Effector memory CD4-positive, alpha-beta T cell (primary cell): ENCODE data around the gene EFHC2.
"Not testable (repeated sequence)": the region's sequence is repeated elsewhere in the genome, so short reads cannot be mapped to it uniquely, and the experiment has no call there.

Source experiments
- DNase-seq, 3 donors: peaks; one replicate each; pipeline ENCODE4 v3.0.0-alpha.2; 2020
- H3K27ac ChIP-seq: 2 replicates; pipeline ENCODE4 v1.7.0; 2013; ENCODE audit warnings: mild to moderate bottlenecking, low read length, moderate library complexity; ENCODE audit not compliant: insufficient read depth, poor library complexity, severe bottlenecking
- H3K27me3 ChIP-seq: replicated peaks from 2 replicates; pipeline ENCODE4 v1.7.0; 2013; ENCODE audit warnings: mild to moderate bottlenecking, low read length; ENCODE audit not compliant: insufficient read depth, control insufficient read depth, poor library complexity, severe bottlenecking
- H3K36me3 ChIP-seq: 2 replicates; pipeline ENCODE4 v1.7.0; 2013; ENCODE audit warnings: mild to moderate bottlenecking, low read length, moderate library complexity; ENCODE audit not compliant: control insufficient read depth, insufficient read depth
- H3K4me1 ChIP-seq: 2 replicates; pipeline ENCODE4 v1.7.0; 2013; ENCODE audit warnings: low read length, mild to moderate bottlenecking; ENCODE audit not compliant: control insufficient read depth, insufficient read depth, poor library complexity, severe bottlenecking
- H3K4me3 ChIP-seq: 2 replicates; pipeline ENCODE4 v1.7.0; 2013; ENCODE audit warnings: low read length, low read depth, mild to moderate bottlenecking; ENCODE audit not compliant: insufficient read depth, poor library complexity, severe bottlenecking
- H3K9me3 ChIP-seq: 2 replicates; pipeline ENCODE4 v1.7.0; 2013; ENCODE audit warnings: mild to moderate bottlenecking, low read length, moderate library complexity; ENCODE audit not compliant: control insufficient read depth

Gene EFHC2

GRCh38 chrX:44218465-44218864 lies 125.0 kb downstream of the EFHC2 start:
- Histone ChIP-seq H3K27me3 (no peaks in the 10 kb centered on the region), H3K9me3 (no peaks in the 10 kb centered on the region), H3K4me1 (no peaks in the 10 kb centered on the region), H3K27ac (no peak overlapping the region), H3K4me3 (no peak overlapping the region), H3K36me3 (no peaks in the 10 kb centered on the region)
- no peak for DNase-seq

GRCh38 chrX:44216171-44216570 lies 127.3 kb downstream of the EFHC2 start:
- H3K4me3 ChIP-seq, result no peak overlapping the region
- H3K9me3 ChIP-seq, result no peaks in the 10 kb centered on the region
- DNase-seq, result no peak
- H3K4me1 ChIP-seq, result no peaks in the 10 kb centered on the region
- no peaks in the 10 kb centered on the region for H3K27me3 ChIP-seq
- H3K36me3 ChIP-seq, result no peaks in the 10 kb centered on the region
- H3K27ac ChIP-seq, result no peak overlapping the region

- H3K4me1 ChIP-seq, result no peaks in the 10 kb centered on the region
- H3K36me3 ChIP-seq, result no peaks in the 10 kb centered on the region
- H3K27me3 ChIP-seq, result no peaks in the 10 kb centered on the region
- no peak for DNase-seq
- no peaks in the 10 kb centered on the region for H3K9me3 ChIP-seq
- no peak overlapping the region for H3K27ac ChIP-seq
- no peak overlapping the region for H3K4me3 ChIP-seq
These were observed 139.7 kb downstream of the EFHC2 start for GRCh38 chrX:44203791-44204190.

- DNase-seq, result no peak
- no peaks in the 10 kb centered on the region for H3K9me3 ChIP-seq
- H3K27me3 ChIP-seq, result no peaks in the 10 kb centered on the region
- no peaks in the 10 kb centered on the region for H3K4me1 ChIP-seq
- no peak overlapping the region for H3K4me3 ChIP-seq
- H3K36me3 ChIP-seq, result no peaks in the 10 kb centered on the region
- no peak overlapping the region for H3K27ac ChIP-seq
These were observed 140.9 kb downstream of the EFHC2 start for GRCh38 chrX:44202596-44202995.

GRCh38 chrX:44189116-44189515 lies 154.4 kb downstream of the EFHC2 start:
- Histone ChIP-seq H3K9me3 (no peaks in the 10 kb centered on the region), H3K4me3 (no peak overlapping the region), H3K27ac (no peak overlapping the region), H3K4me1 (no peaks in the 10 kb centered on the region), H3K36me3 (no peaks in the 10 kb centered on the region), H3K27me3 (no peaks in the 10 kb centered on the region)
- DNase-seq, result no peak

- H3K4me1 ChIP-seq, H3K27me3 ChIP-seq, H3K9me3 ChIP-seq, H3K27ac ChIP-seq, H3K4me3 ChIP-seq, H3K36me3 ChIP-seq, DNase-seq: not testable (repeated sequence)
These were observed 155.6 kb downstream of the EFHC2 start for GRCh38 chrX:44187915-44188314.

GRCh38 chrX:44183329-44183728 lies 160.1 kb downstream of the EFHC2 start:
- no peaks in the 10 kb centered on the region for H3K9me3 ChIP-seq
- no peak overlapping the region for H3K4me3 ChIP-seq
- H3K36me3 ChIP-seq, result no peaks in the 10 kb centered on the region
- no peak for DNase-seq
- H3K4me1 ChIP-seq, result no peaks in the 10 kb centered on the region
- no peaks in the 10 kb centered on the region for H3K27me3 ChIP-seq
- no peak overlapping the region for H3K27ac ChIP-seq

- H3K36me3 ChIP-seq, result no peaks in the 10 kb centered on the region
- no peak overlapping the region for H3K4me3 ChIP-seq
- H3K4me1 ChIP-seq, result no peaks in the 10 kb centered on the region
- no peaks in the 10 kb centered on the region for H3K27me3 ChIP-seq
- DNase-seq, result no peak
- no peaks in the 10 kb centered on the region for H3K9me3 ChIP-seq
- H3K27ac ChIP-seq, result no peak overlapping the region
These were observed 165.0 kb downstream of the EFHC2 start for GRCh38 chrX:44178274-44179053.

GRCh38 chrX:44175455-44175854 lies 168.0 kb downstream of the EFHC2 start:
- no peaks in the 10 kb centered on the region for H3K27me3 ChIP-seq
- no peaks in the 10 kb centered on the region for H3K36me3 ChIP-seq
- no peaks in the 10 kb centered on the region for H3K4me1 ChIP-seq
- no peaks in the 10 kb centered on the region for H3K9me3 ChIP-seq
- H3K4me3 ChIP-seq, result no peak overlapping the region
- H3K27ac ChIP-seq, result no peak overlapping the region
- no peak for DNase-seq

- no peak overlapping the region for H3K27ac ChIP-seq
- H3K4me3 ChIP-seq, result no peak overlapping the region
- H3K36me3 ChIP-seq, result no peaks in the 10 kb centered on the region
- no peak for DNase-seq
- no peaks in the 10 kb centered on the region for H3K4me1 ChIP-seq
- H3K27me3 ChIP-seq, result no peaks in the 10 kb centered on the region
- no peaks in the 10 kb centered on the region for H3K9me3 ChIP-seq
These were observed 169.4 kb downstream of the EFHC2 start for GRCh38 chrX:44174061-44174460.
